Measurements from ENCODE around the gene ASCC2.
"Not testable (repeated sequence)": the region's sequence is repeated elsewhere in the genome, so short reads cannot be mapped to it uniquely, and the experiment has no call there.

Gene ASCC2

GRCh38 chr22:29837741-29838598, at the start of gene ASCC2:
Gene ASCC2, minus strand, starts transcription at chr22:29838274. Its CDS starts 5,949 bp downstream, at chr22:29832325.
- DNase-seq (ENCODE audit: low spot score), result peak; percentile 98

GRCh38 chr22:29887358-29887757, 49.3 kb upstream of the ASCC2 start:
- DNase-seq (ENCODE audit: low spot score), result no peak

- no peak for DNase-seq (ENCODE audit: low spot score)
Observed at GRCh38 chr22:29886596-29886995, 48.5 kb upstream of the ASCC2 start.

- DNase-seq (ENCODE audit: low spot score), result no peak
Observed at GRCh38 chr22:29885610-29886009, 47.5 kb upstream of the ASCC2 start.

- DNase-seq (ENCODE audit: low spot score), result no peak
Observed at GRCh38 chr22:29883775-29884097, 45.7 kb upstream of the ASCC2 start.

GRCh38 chr22:29883045-29883774, 45.1 kb upstream of the ASCC2 start, which contains the start of gene MTMR3:
Gene MTMR3, plus strand, starts transcription at chr22:29883174. Its CDS starts 87,886 bp downstream, at chr22:29971060.
- peak; percentile 88 for DNase-seq (ENCODE audit: low spot score)

- DNase-seq (ENCODE audit: low spot score), result no peak
Observed at GRCh38 chr22:29882716-29883044, 44.6 kb upstream of the ASCC2 start.

GRCh38 chr22:29879753-29880152, 41.7 kb upstream of the ASCC2 start:
- DNase-seq (ENCODE audit: low spot score), result no peak

- no peak for DNase-seq (ENCODE audit: low spot score)
Observed at GRCh38 chr22:29877620-29878019, 39.5 kb upstream of the ASCC2 start.

- no peak for DNase-seq (ENCODE audit: low spot score)
Observed at GRCh38 chr22:29873943-29874342, 35.9 kb upstream of the ASCC2 start.

GRCh38 chr22:29872989-29873388, 34.9 kb upstream of the ASCC2 start:
- no peak for DNase-seq (ENCODE audit: low spot score)

- DNase-seq (ENCODE audit: low spot score), result no peak
Observed at GRCh38 chr22:29872144-29872893, 34.2 kb upstream of the ASCC2 start.

GRCh38 chr22:29871684-29872083, 33.6 kb upstream of the ASCC2 start:
- no peak for DNase-seq (ENCODE audit: low spot score)

GRCh38 chr22:29870574-29870973, 32.5 kb upstream of the ASCC2 start:
- peak; percentile 17 for DNase-seq (ENCODE audit: low spot score)

GRCh38 chr22:29867851-29868250, 29.8 kb upstream of the ASCC2 start:
- no peak for DNase-seq (ENCODE audit: low spot score)

- no peak for DNase-seq (ENCODE audit: low spot score)
Observed at GRCh38 chr22:29867260-29867659, 29.2 kb upstream of the ASCC2 start.

- DNase-seq (ENCODE audit: low spot score), result not testable (repeated sequence)
Observed at GRCh38 chr22:29865572-29865971, 27.5 kb upstream of the ASCC2 start.

- DNase-seq (ENCODE audit: low spot score), result no peak
Observed at GRCh38 chr22:29861672-29862297, 23.7 kb upstream of the ASCC2 start.

- no peak for DNase-seq (ENCODE audit: low spot score)
Observed at GRCh38 chr22:29860006-29860766, 22.1 kb upstream of the ASCC2 start.

GRCh38 chr22:29859030-29859429, 21.0 kb upstream of the ASCC2 start:
- DNase-seq (ENCODE audit: low spot score), result not testable (repeated sequence)

GRCh38 chr22:29856496-29856895, 18.4 kb upstream of the ASCC2 start:
- no peak for DNase-seq (ENCODE audit: low spot score)
